Tibial artery (tissue), 4 donors: ENCODE measurements around the gene CHRNE.
A peak's percentile ranks its signal among the peaks of the same experiment; 100 is the strongest.

Experiments
- DNase-seq, 2 donors: peaks; one replicate each; pipeline ENCODE4 v3.0.0-alpha.2; 2019
- H3K27ac ChIP-seq, 2 donors: fragments of 200-600 bp; sonication (generic) in 1 of 2; 1 replicate in 1 of 2; 2 replicates in 1 of 2; pipeline ENCODE4 v1.5.1; 2018 to 2019; ENCODE audit warnings: mild to moderate bottlenecking in 1 of 2
- H3K27me3 ChIP-seq, 2 donors: fragments of 200-600 bp; sonication (generic) in 1 of 2; one replicate each; pipeline versions ENCODE4 v1.5.1 to v1.6.0; 2016 to 2019
- H3K36me3 ChIP-seq, 3 donors: fragments of 200-600 bp; sonication (generic) in 2 of 3; one replicate each; pipeline ENCODE4 v1.5.1; 2016 to 2019; ENCODE audit warnings: mild to moderate bottlenecking in 2 of 3
- H3K4me1 ChIP-seq, 4 donors: fragments of 200-600 bp; sonication (generic) in 2 of 4; 1 replicate in 3 of 4; 2 replicates in 1 of 4; pipeline ENCODE4 v1.5.1; 2016 to 2019
- H3K4me3 ChIP-seq, 2 donors: fragments of 200-600 bp; sonication (generic) in 1 of 2; 1 replicate in 1 of 2; 2 replicates in 1 of 2; pipeline ENCODE4 v1.5.1; 2018 to 2019; ENCODE audit warnings: mild to moderate bottlenecking in 2 of 2
- H3K9me3 ChIP-seq, 3 donors: fragments of 200-600 bp; sonication (generic) in 1 of 3; one replicate each; pipeline ENCODE4 v1.5.1; 2016 to 2019
- intact Hi-C: fragments of 100-400 bp; cut with DNase I; formaldehyde crosslinking; loops from one replicate; pipeline ENCODE4 v1.15.0; 2023; ENCODE audit warnings: low total_unique reads
- TF ChIP-seq, protein P1 (sequence below), 2 experiments: fragments of 200-600 bp in 1 of 2; fragments of 450-650 bp in 1 of 2; IDR thresholded peaks; one replicate each; pipeline ENCODE4 v1.5.1; 2017 to 2019; ENCODE audit warnings: antibody characterized with exemption in 2 of 2, mild to moderate bottlenecking in 1 of 2, moderate library complexity in 1 of 2

CHRNE gene

DNA sequence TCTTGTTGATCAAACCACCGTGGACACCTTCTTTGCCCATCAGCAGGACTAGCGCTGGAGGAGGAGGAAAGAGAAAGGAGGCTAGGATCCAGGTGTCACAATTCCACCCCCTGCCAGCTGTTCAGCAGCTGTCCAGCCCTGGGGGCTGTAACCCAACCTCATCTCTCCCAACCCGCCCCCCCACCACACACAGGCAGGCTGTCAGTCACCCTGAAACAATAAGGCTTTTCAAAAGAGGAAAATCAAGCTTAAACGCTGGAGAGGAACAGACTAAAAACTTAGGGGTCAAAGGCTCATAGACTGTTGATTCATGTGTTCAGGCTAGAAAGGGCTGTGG is 43.0 kb upstream of the CHRNE start:
- Histone ChIP-seq H3K4me1 (peaks cover 6 to 64% (median 52%) of the 10 kb centered on the region in 4 donors), H3K4me3 (peak overlapping the region; percentile 93 to 100), H3K9me3 (no peaks in the 10 kb centered on the region), H3K27ac (peak overlapping the region; percentile 95 to 99), H3K36me3 (peaks cover 43 to 54% (median 45%) of the 10 kb centered on the region in 3 donors), H3K27me3 (no peaks in the 10 kb centered on the region)
- intact Hi-C loops = loop anchor here (5.0 kb wide), 1 partner anchor 51 kb away; the partner anchor contains the start of genes INCA1 and KIF1C
- no peak for DNase-seq
- TF ChIP-seq, protein P1, sequence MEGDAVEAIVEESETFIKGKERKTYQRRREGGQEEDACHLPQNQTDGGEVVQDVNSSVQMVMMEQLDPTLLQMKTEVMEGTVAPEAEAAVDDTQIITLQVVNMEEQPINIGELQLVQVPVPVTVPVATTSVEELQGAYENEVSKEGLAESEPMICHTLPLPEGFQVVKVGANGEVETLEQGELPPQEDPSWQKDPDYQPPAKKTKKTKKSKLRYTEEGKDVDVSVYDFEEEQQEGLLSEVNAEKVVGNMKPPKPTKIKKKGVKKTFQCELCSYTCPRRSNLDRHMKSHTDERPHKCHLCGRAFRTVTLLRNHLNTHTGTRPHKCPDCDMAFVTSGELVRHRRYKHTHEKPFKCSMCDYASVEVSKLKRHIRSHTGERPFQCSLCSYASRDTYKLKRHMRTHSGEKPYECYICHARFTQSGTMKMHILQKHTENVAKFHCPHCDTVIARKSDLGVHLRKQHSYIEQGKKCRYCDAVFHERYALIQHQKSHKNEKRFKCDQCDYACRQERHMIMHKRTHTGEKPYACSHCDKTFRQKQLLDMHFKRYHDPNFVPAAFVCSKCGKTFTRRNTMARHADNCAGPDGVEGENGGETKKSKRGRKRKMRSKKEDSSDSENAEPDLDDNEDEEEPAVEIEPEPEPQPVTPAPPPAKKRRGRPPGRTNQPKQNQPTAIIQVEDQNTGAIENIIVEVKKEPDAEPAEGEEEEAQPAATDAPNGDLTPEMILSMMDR (IDR thresholded peaks at IDR 0.05) = no peak

DNA sequence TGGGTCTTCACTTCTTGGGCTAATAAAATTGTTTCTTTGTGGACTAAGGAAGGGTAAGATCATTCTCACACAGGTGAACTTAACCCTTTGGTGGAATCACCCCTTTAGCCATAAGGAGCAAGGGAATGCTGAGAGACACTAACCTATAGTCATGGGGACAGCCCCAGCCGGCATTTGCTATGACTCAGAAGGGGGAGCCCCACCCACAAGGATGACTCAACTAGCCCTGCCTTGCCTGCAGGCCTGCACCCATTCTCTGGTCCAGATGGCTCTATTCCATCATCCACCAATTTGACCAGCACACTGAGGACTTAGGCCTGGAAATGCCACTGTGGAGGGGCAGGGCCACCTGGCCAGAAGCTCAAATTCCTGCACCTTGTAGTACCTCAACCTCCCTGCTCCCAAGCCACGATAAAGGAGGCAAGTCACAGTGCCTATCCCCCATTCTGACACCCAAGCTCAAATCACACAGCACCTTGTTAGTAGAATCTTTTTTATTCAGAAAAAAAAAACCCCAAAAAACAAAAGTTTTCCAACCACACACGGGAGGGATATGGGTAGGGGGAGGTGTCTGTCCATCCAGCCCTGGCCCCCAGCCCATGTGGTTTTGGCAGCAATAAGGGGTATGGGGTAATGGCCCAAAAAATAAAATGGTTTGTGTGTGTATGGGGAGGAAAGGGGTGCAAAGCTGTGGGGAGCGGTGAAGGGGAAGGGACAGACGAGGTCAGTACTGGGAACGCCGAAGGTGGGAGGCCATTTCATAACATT is 42.5 kb upstream of the CHRNE start:
- Histone ChIP-seq H3K27me3 (no peaks in the 10 kb centered on the region), H3K27ac (peak overlapping the region; percentile 95 to 99), H3K9me3 (no peaks in the 10 kb centered on the region), H3K4me3 (peak overlapping the region; percentile 93 to 100), H3K36me3 (peaks cover 43 to 54% (median 45%) of the 10 kb centered on the region in 3 donors), H3K4me1 (peaks cover 6 to 61% (median 50%) of the 10 kb centered on the region in 4 donors)
- TF ChIP-seq, protein P1 (IDR thresholded peaks at IDR 0.05) = no peak
- intact Hi-C loops = loop anchor here (5.0 kb wide), 1 partner anchor 52 kb away; the partner anchor contains the start of genes INCA1 and KIF1C
- peak; percentile 86 to 92 for DNase-seq

DNA sequence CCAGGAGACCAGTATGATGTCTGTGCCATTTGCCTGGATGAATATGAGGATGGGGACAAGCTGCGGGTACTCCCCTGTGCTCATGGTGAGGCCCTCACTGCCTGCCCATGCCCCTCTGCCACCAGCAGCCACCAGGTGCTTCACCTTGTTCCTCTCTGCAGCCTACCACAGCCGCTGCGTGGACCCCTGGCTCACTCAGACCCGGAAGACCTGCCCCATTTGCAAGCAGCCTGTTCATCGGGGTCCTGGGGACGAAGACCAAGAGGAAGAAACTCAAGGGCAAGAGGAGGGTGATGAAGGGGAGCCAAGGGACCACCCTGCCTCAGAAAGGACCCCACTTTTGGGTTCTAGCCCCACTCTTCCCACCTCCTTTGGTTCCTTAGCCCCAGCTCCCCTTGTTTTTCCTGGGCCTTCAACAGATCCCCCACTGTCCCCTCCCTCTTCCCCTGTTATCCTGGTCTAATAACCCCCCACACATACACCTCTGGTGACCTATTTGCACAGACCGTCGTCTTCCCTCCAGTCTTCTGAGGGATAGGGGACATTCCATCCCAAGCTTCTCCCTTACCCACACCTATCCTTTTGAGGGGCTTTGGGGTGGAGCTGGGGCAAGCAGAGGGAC is 41.8 kb upstream of the CHRNE start:
- TF ChIP-seq, protein P1 (IDR thresholded peaks at IDR 0.05) = no peak
- peak overlapping the region; percentile 95 to 99 for H3K27ac ChIP-seq
- H3K4me3 ChIP-seq = peak overlapping the region in 1 of 2 donors; percentile 93
- peaks cover 43 to 54% (median 45%) of the 10 kb centered on the region in 3 donors for H3K36me3 ChIP-seq
- peaks cover 6 to 56% (median 45%) of the 10 kb centered on the region in 4 donors for H3K4me1 ChIP-seq
- H3K27me3 ChIP-seq = no peaks in the 10 kb centered on the region
- intact Hi-C loops = loop anchor here (5.0 kb wide), 1 partner anchor 53 kb away; the partner anchor contains the start of genes INCA1 and KIF1C
- no peak for DNase-seq
- no peaks in the 10 kb centered on the region for H3K9me3 ChIP-seq

DNA sequence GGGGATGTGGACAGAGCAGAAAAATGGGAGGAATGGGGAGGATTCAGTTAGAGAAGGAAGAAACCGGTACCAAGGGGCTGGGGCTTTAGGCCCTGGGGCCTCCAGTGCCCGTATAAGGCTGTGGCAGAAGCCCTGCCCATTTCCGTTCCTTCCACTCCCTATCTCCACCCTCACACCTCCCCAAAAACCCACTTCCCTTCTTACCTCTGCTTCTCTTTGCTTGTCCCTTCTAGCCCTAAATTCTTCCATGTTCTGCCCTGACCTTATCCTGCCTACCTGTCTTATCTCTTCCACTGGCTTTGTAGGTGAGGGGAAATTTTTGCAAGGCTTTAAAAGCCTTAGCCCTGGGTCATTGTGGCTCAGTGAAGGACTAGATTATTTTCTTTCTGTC is 41.3 kb upstream of the CHRNE start:
- intact Hi-C loops = no loop called here
- Histone ChIP-seq H3K27ac (peak overlapping the region; percentile 95 to 99), H3K4me3 (no peak overlapping the region), H3K9me3 (no peaks in the 10 kb centered on the region), H3K4me1 (peaks cover 7 to 59% (median 48%) of the 10 kb centered on the region in 4 donors), H3K36me3 (peaks cover 43 to 54% (median 45%) of the 10 kb centered on the region in 3 donors), H3K27me3 (no peaks in the 10 kb centered on the region)
- DNase-seq = no peak
- TF ChIP-seq, protein P1 (IDR thresholded peaks at IDR 0.05) = no peak

DNA sequence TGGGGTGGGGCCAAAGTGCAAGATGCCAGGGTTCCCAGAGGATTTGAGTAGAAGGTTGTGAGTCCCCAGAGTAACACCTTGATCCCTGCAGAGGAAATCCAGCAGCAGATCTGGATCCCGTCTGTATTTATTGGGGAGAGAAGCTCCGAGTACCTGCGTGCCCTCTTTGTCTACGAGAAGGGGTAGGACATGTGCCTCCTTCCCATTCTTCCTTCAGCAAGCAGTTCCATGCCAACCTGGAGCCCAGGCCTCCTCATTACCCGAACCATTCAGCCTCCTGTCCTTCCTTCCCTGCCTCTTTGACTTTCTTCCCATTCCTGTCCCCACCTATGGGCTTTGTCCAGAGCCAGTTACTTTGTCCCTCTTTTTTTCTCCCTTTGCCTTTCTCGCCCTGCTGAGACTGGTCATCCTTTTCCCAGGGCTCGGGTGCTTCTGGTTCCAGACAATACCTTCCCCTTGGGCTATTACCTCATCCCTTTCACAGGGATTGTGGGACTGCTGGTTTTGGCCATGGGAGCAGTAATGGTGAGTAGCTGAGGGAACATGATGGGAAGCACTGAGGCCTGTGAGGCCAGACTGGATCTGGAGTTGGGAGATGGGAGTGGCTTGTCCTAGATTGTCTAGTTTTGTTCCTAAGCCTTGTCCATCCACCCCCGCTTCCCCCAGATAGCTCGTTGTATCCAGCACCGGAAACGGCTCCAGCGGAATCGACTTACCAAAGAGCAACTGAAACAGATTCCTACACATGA is 40.0 kb upstream of the CHRNE start:
- Histone ChIP-seq H3K4me3 (no peak overlapping the region), H3K9me3 (no peaks in the 10 kb centered on the region), H3K27ac (peak overlapping the region; percentile 95 to 99), H3K36me3 (peaks cover 46 to 55% (median 46%) of the 10 kb centered on the region in 3 donors), H3K4me1 (peaks cover 9 to 71% (median 60%) of the 10 kb centered on the region in 4 donors), H3K27me3 (no peaks in the 10 kb centered on the region)
- DNase-seq = peak in 1 of 2 donors; percentile 41
- TF ChIP-seq, protein P1 (IDR thresholded peaks at IDR 0.05) = no peak
- intact Hi-C loops = no loop called here
